GM19397 (cell line): ENCODE results near the gene COQ8A.
"Not testable (repeated sequence)": the region's sequence is repeated elsewhere in the genome, so short reads cannot be mapped to it uniquely, and the experiment has no call there.

Experiments used
- ATAC-seq: cut with Tn5 transposase; IDR thresholded peaks from one replicate; pipeline ENCODE4 v1.9.1; 2021; ENCODE audit warnings: mild to moderate bottlenecking, moderate library complexity; ENCODE audit not compliant: unreplicated experiment

Gene COQ8A

GRCh38 chr1:226983247-226983991 lies 43.3 kb downstream of the COQ8A start:
- no peak for ATAC-seq

GRCh38 chr1:226983992-226984364 lies 43.9 kb downstream of the COQ8A start:
- ATAC-seq = no peak

GRCh38 chr1:226984521-226985238 lies 44.6 kb downstream of the COQ8A start:
- ATAC-seq = no peak

- no peak for ATAC-seq
Observed at GRCh38 chr1:226985239-226985838, 45.2 kb downstream of the COQ8A start.

GRCh38 chr1:226985839-226986463 lies 45.9 kb downstream of the COQ8A start:
- no peak for ATAC-seq

GRCh38 chr1:226986496-226987178 lies 46.5 kb downstream of the COQ8A start:
- no peak for ATAC-seq

GRCh38 chr1:226987179-226987536 lies 47.1 kb downstream of the COQ8A start:
- ATAC-seq = no peak

GRCh38 chr1:226987623-226988333 lies 47.7 kb downstream of the COQ8A start:
- ATAC-seq = no peak

- no peak for ATAC-seq
Observed at GRCh38 chr1:226988334-226988666, 48.2 kb downstream of the COQ8A start.

GRCh38 chr1:226989085-226989920 lies 49.2 kb downstream of the COQ8A start:
- ATAC-seq = no peak

GRCh38 chr1:226990133-226990716 lies 50.1 kb downstream of the COQ8A start:
- no peak for ATAC-seq

- no peak for ATAC-seq
Observed at GRCh38 chr1:226991920-226992319, 51.8 kb downstream of the COQ8A start.

- no peak for ATAC-seq
Observed at GRCh38 chr1:226993814-226994585, 53.9 kb downstream of the COQ8A start.

GRCh38 chr1:226994586-226995364 lies 54.7 kb downstream of the COQ8A start:
- peak; percentile 8 for ATAC-seq

GRCh38 chr1:226995365-226996332 lies 55.6 kb downstream of the COQ8A start:
- peak; percentile 85 for ATAC-seq

- not testable (repeated sequence) for ATAC-seq
Observed at GRCh38 chr1:226999579-226999978, 59.5 kb downstream of the COQ8A start.
